Lung (tissue), 12 donors: ENCODE results near the gene CYTH1. TPM values are rescaled to one million over a fixed set of nuclear protein-coding genes. Genes with fewer than 3 reads are reported as not detected.

Experiments used
- ATAC-seq: fragments of 200-7000 bp; cut with Tn5 transposase; one replicate; pipeline ENCODE4 v1.9.1; 2020; ENCODE audit warnings: moderate number of reproducible peaks; ENCODE audit not compliant: insufficient read depth, low FRiP score
- DNase-seq, 3 donors: peaks; one replicate each; pipeline ENCODE4 v3.0.0-alpha.2; 2013 to 2017
- H3K27ac ChIP-seq, 2 donors: one replicate each; pipeline ENCODE4 v1.5.1; 2013; ENCODE audit warnings: mild to moderate bottlenecking in 2 of 2, moderate library complexity in 2 of 2, control low read depth in 1 of 2, inconsistent platforms in 1 of 2, low read depth in 1 of 2, low read length in 1 of 2
- H3K27me3 ChIP-seq, 3 donors: one replicate each; pipeline ENCODE4 v1.5.1; 2013; ENCODE audit warnings: low read length in 2 of 3; ENCODE audit not compliant: control insufficient read depth in 3 of 3, insufficient read depth in 3 of 3
- H3K36me3 ChIP-seq, 4 donors: one replicate each; pipeline ENCODE4 v1.5.1; 2013; ENCODE audit warnings: low read length in 4 of 4, mild to moderate bottlenecking in 1 of 4, moderate library complexity in 1 of 4; ENCODE audit not compliant: control insufficient read depth in 4 of 4, insufficient read depth in 4 of 4
- H3K4me1 ChIP-seq, 5 donors: one replicate each; pipeline ENCODE4 v1.5.1; 2013; ENCODE audit warnings: low read length in 5 of 5, mild to moderate bottlenecking in 2 of 5, moderate library complexity in 1 of 5; ENCODE audit not compliant: control insufficient read depth in 5 of 5, insufficient read depth in 5 of 5
- H3K4me3 ChIP-seq: one replicate; pipeline ENCODE4 v1.5.1; 2013; ENCODE audit warnings: mild to moderate bottlenecking, control low read depth, moderate library complexity
- H3K9ac ChIP-seq, 2 donors: one replicate each; pipeline ENCODE4 v1.5.1; 2013; ENCODE audit warnings: low read length in 2 of 2, control low read depth in 1 of 2; ENCODE audit not compliant: insufficient read depth in 1 of 2
- H3K9me3 ChIP-seq, 4 donors: one replicate each; pipeline ENCODE4 v1.5.1; 2013; ENCODE audit warnings: low read length in 3 of 4, mild to moderate bottlenecking in 1 of 4, moderate library complexity in 1 of 4; ENCODE audit not compliant: control insufficient read depth in 4 of 4, insufficient read depth in 3 of 4
- WGBS, 2 donors: extraction: QIAGEN DNeasy Blood & Tissue Kit; methylation state at CpG; one replicate each; pipeline ENCODE4 v1.1.7; 2013; 5-methylcytosine and 5-hydroxymethylcytosine counted together
- polyA plus RNA-seq, 2 donors: library from polyadenylated mRNA; stranded (reverse); fragments of 200-250 nt; gene quantifications; one replicate each; pipeline ENCODE4 v1.2.1, GENCODE V29; 2013
- total RNA-seq, 2 donors: library from RNA; depleted of rRNA in 1 of 2; stranded (reverse); fragments of >200 nt in 1 of 2; gene quantifications; one replicate each; pipeline ENCODE4 v1.2.1, GENCODE V29; 2014 to 2021
- TF ChIP-seq, protein P1 (sequence below): IDR thresholded peaks from 2 replicates; pipeline ENCODE4 v1.5.1; 2012; ENCODE audit warnings: mild to moderate bottlenecking; ENCODE audit errors: control extremely low read depth, extremely low read depth
- donor health status: control.
- donor health status: control.
- donor health status: Bipolar disorder and iron deficiency.
- donor health status: healthy.
- donor health status: DM: yes; HTN: yes; CAD: no.

CYTH1 gene
- total and polyA plus RNA-seq, 4 donors = 50.5 to 97.2 (median 76.0) TPM

- Histone ChIP-seq H3K4me1 (peaks cover 0 to 2% (median 0%) of the 10 kb centered on the region in 5 donors), H3K27ac (no peak overlapping the region), H3K9ac (no peak overlapping the region), H3K9me3 (peaks cover 0 to 4% (median 0%) of the 10 kb centered on the region in 4 donors), H3K27me3 (no peaks in the 10 kb centered on the region), H3K36me3 (peaks cover 26 to 65% (median 36%) of the 10 kb centered on the region in 4 donors), H3K4me3 (no peak overlapping the region)
- DNase-seq = no peak
- ATAC-seq = no peak
- TF ChIP-seq, protein P1, sequence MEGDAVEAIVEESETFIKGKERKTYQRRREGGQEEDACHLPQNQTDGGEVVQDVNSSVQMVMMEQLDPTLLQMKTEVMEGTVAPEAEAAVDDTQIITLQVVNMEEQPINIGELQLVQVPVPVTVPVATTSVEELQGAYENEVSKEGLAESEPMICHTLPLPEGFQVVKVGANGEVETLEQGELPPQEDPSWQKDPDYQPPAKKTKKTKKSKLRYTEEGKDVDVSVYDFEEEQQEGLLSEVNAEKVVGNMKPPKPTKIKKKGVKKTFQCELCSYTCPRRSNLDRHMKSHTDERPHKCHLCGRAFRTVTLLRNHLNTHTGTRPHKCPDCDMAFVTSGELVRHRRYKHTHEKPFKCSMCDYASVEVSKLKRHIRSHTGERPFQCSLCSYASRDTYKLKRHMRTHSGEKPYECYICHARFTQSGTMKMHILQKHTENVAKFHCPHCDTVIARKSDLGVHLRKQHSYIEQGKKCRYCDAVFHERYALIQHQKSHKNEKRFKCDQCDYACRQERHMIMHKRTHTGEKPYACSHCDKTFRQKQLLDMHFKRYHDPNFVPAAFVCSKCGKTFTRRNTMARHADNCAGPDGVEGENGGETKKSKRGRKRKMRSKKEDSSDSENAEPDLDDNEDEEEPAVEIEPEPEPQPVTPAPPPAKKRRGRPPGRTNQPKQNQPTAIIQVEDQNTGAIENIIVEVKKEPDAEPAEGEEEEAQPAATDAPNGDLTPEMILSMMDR = no peak
- WGBS, 2 donors = 90 to 98% methylated on average over 30 of the region's 30 CpGs
Measured at GRCh38 chr17:78802008-78802407, 19.9 kb upstream of the CYTH1 start.

- WGBS, 2 donors = 89 to 97% methylated on average over 18 of the region's 18 CpGs
- no peaks in the 10 kb centered on the region for H3K27me3 ChIP-seq
- no peak overlapping the region for H3K4me3 ChIP-seq
- no peak overlapping the region for H3K9ac ChIP-seq
- TF ChIP-seq, protein P1 = no peak
- no peak overlapping the region for H3K27ac ChIP-seq
- DNase-seq (no peak), ATAC-seq (peak; percentile 14)
- H3K36me3 ChIP-seq = peaks cover 30 to 57% (median 31%) of the 10 kb centered on the region in 4 donors
- peaks cover 0 to 3% (median 0%) of the 10 kb centered on the region in 5 donors for H3K4me1 ChIP-seq
- H3K9me3 ChIP-seq = peaks cover 0 to 4% (median 0%) of the 10 kb centered on the region in 4 donors
Measured at GRCh38 chr17:78800132-78800931, 18.3 kb upstream of the CYTH1 start.

DNA sequence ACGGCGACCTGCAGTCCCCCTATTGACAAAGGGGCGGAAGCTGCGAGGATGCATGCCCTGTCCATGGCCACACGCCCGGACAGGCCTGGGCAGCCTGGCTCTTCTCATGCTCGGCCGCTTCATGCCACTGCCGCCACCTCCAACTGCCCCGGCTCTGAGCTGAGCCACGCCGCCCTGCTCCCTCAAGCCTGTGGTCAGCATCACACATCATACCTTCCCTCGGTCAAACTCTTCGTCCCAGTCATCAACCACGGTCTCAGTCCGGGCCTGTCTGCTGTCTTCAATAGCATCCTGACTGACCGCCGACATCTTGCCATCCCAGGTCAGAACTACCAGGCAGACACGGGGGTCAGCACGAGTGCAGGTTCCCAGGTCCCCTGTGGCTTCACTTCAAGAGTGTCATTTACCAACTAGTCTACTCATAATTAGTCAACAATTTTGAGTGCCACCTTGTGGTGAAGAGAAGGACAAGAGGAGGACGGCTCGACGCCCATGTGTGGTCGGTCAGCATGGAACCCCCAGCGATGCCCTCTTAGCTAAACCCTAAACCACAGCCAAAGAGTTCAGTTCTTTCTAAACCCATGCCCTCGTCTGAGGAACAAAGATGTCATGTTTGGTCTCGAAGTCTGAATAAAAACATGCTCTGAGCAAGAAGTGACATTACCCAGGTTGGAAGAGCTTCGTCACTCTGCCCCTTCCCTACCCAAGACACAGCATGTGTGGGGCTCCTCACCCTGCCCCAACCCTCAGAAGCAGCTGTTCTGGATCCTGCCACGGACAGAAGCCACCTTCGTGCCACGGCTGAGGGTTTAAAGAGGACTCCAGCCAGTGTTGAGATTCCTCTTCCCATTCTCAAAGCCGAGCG is 16.9 kb upstream of the CYTH1 start:
- H3K9ac ChIP-seq = no peak overlapping the region
- peaks cover 30 to 62% (median 37%) of the 10 kb centered on the region in 4 donors for H3K36me3 ChIP-seq
- 79 to 85% methylated on average over 33 of the region's 33 CpGs for WGBS, 2 donors
- H3K27me3 ChIP-seq = no peaks in the 10 kb centered on the region
- TF ChIP-seq, protein P1 = peak; percentile 22
- peaks cover 0 to 4% (median 0%) of the 10 kb centered on the region in 4 donors for H3K9me3 ChIP-seq
- no peak overlapping the region for H3K27ac ChIP-seq
- peaks cover 0 to 3% (median 0%) of the 10 kb centered on the region in 5 donors for H3K4me1 ChIP-seq
- DNase-seq (peak in 2 of 3 donors; percentile 50 to 54), ATAC-seq (no peak)
- no peak overlapping the region for H3K4me3 ChIP-seq
